Measurements from ENCODE around the gene LAMB1.

The LAMB1 gene

DNA sequence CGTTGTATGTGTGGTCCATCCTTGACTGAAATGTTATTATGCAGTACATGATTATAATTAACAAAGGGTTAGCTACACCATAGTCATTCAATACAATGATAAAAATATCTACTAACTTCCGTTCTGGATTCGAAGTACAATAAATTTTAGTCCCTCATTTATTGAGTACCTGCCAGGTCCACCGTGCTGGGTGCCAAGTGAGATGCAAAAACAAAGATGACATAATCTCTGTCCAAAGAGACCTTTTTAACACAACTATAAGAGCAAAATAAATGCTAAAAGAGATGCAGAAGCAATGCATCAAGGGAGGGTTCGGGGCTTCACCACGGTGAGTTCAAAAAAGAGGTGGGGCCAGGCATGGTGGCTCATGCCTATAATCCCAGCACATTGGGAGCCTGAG, 33.1 kb downstream of the LAMB1 start:
- TF ChIP-seq, protein P1, sequence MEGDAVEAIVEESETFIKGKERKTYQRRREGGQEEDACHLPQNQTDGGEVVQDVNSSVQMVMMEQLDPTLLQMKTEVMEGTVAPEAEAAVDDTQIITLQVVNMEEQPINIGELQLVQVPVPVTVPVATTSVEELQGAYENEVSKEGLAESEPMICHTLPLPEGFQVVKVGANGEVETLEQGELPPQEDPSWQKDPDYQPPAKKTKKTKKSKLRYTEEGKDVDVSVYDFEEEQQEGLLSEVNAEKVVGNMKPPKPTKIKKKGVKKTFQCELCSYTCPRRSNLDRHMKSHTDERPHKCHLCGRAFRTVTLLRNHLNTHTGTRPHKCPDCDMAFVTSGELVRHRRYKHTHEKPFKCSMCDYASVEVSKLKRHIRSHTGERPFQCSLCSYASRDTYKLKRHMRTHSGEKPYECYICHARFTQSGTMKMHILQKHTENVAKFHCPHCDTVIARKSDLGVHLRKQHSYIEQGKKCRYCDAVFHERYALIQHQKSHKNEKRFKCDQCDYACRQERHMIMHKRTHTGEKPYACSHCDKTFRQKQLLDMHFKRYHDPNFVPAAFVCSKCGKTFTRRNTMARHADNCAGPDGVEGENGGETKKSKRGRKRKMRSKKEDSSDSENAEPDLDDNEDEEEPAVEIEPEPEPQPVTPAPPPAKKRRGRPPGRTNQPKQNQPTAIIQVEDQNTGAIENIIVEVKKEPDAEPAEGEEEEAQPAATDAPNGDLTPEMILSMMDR (conservative IDR thresholded peaks at IDR 0.05), result no peak
- no peak overlapping the region for H3K27ac ChIP-seq

DNA sequence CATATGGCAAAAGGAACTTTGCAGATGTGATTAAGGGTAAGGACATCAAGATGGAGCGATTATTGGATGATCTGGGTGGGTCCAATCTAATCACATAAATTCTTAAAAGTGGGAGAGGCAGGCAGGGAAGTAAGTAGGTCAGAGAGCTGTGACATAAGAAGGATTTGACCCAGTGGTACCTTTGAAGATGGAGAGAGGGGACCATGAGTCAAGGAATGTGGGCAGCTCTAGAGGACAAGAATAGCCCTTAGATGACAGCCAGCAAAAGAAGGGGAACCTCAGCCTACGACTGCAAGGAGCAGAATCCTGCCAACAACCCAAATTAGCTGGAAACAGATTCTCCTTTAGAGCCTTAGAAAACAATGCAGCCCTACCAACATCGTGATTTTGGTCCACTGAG, 34.5 kb downstream of the LAMB1 start:
- TF ChIP-seq, protein P1 (conservative IDR thresholded peaks at IDR 0.05), result no peak
- H3K27ac ChIP-seq, result no peak overlapping the region; the same call in 1 of the 2 replicates

DNA sequence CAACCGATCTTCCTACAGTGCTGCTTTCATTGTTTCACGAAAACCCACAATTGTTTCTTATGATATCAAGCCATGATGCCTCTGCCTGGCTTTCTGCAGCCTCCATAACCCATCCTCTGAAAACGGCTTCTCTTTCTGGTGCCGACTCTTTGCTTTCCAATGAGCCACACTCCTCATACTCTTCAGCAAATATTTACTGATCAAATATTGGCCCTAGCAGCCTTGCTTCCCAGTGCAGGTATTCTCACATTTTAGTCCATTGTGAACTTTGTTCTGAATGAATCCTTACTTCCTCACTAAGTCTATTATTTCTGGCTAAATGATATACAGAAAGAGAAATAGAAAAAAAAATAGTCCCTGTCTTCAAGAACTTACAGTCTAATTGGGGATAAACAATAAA, 35.5 kb downstream of the LAMB1 start:
- TF ChIP-seq, protein P1 (conservative IDR thresholded peaks at IDR 0.05), result no peak
- peak overlapping the region; percentile 19 for H3K27ac ChIP-seq

DNA sequence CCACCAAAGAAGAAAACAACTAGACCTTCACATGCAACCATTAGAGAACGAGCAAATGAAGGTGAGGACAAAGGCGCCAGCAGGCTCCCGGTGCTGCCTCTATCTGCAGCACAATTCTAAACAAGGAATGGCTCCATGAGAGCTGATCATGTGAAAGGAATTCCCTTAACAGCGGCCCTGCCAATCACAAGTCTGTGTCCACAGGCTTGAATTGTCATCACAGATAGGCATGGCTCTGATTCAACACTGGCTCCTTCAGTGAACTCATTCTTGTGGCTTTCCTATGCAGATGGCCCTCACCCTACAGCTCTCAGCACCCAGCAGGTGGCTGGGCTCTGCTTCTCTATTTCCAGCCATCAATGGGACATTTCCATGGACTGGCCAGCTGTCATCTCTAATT, 36.2 kb downstream of the LAMB1 start:
- no peak overlapping the region for H3K27ac ChIP-seq
- TF ChIP-seq, protein P1 (conservative IDR thresholded peaks at IDR 0.05), result no peak

DNA sequence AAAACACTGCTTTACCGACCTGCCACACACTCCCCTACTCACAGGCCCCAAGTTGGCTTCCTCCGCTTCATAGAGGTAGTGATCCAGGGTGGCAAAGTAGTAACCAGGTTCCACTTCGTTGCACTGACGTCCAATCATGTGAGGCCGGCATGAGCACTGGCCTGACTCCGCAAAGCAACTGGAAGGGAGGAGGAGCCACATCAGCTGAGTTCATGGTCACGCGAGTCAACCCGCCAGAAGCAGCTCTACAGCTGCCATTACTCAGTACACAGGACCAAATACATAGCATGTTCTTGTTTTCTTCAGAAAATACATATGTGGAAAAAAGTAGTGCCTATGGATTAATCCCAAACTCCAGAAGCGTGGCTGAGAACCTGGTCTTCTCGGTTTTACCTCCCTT, 38.5 kb downstream of the LAMB1 start:
- TF ChIP-seq, protein P1 (conservative IDR thresholded peaks at IDR 0.05), result no peak
- no peak overlapping the region for H3K27ac ChIP-seq

DNA sequence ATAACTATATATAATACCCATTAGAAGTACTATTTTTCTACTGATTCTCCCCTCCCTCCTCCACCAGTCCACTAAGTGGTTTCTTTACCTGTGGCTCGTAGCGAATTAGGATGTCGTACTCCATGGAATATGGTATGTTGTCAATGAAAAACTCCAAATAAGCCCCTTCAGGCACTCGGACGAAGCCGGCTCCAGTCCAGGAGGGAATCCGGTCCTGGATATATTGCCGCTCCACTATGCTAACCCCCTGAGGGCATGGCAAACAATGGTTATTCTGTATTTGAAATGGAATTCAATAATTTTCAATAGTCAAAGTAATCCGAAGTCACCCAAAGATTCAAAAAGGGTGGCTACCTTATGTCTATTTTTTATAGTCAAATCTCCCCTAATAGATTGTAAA, 40.1 kb downstream of the LAMB1 start:
- no peak overlapping the region for H3K27ac ChIP-seq
- TF ChIP-seq, protein P1 (conservative IDR thresholded peaks at IDR 0.05), result no peak

DNA sequence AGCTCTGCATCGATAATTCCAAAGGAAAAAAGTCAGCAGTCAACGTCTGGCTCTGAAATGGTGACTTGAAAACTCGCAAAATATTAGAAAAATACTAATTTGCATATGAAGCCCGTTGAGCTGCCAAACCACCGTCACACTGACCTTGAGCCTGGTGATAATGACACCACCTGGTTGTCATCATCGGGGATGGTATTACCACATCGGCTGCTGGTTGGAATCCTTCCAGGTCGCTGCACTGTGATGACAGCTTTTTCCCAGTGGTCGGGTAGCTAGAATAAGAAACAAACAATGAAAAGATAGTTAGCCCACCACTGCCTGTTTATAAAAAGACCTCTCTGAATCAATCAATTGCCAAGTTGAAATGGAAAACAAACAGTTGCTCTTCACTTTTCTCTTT, 41.6 kb downstream of the LAMB1 start:
- TF ChIP-seq, protein P1 (conservative IDR thresholded peaks at IDR 0.05), result no peak
- H3K27ac ChIP-seq, result no peak overlapping the region

DNA sequence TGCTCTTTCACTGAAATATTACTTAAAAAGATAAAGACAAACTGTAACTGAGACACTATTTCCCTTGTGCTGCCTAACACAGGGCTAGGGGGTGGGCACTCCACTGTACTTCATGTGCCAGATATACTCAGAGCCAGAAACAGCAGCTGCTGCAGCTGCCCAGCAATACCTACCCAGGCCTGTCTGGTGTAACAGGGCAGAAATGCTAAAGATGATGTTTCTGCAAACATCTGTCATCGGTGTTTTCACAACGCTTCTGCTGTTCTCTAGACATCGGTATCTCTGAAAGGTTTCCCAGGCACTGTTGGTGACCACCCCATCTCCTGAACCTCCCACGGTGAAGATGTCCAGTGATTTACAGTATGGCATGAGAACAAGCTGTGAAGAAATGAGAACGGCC, 42.7 kb downstream of the LAMB1 start:
- TF ChIP-seq, protein P1 (conservative IDR thresholded peaks at IDR 0.05), result no peak
- H3K27ac ChIP-seq, result no peak overlapping the region
